SU-DHL-6 (cell line): ENCODE data around the gene TSGA10.

ENCODE experiments used
- H2AFZ ChIP-seq: fragments of 200-600 bp; sonication (generic); 2 replicates; pipeline ENCODE4 v1.6.1; 2014; ENCODE audit warnings: low read depth, mild to moderate bottlenecking, moderate library complexity, mixed read lengths, antibody characterized with exemption, low read length; ENCODE audit not compliant: severe bottlenecking
- H3F3A ChIP-seq: fragments of 200-600 bp; shearing (Covaris generic); 2 replicates; pipeline ENCODE4 v1.6.0; 2016; ENCODE audit warnings: antibody characterized with exemption, mild to moderate bottlenecking; ENCODE audit not compliant: insufficient read depth
- H3K27ac ChIP-seq: fragments of 200-600 bp; sonication (generic); 2 replicates; pipeline ENCODE4 v1.5.1; 2016; ENCODE audit warnings: low read depth, mild to moderate bottlenecking, low read length, moderate library complexity, mixed read lengths
- H3K27me3 ChIP-seq: fragments of 200-600 bp; sonication (generic), shearing (Covaris generic); 2 replicates; pipeline ENCODE4 v1.6.0; 2014; ENCODE audit warnings: mild to moderate bottlenecking, low read length
- H3K36me3 ChIP-seq: fragments of 200-600 bp; sonication (generic); 2 replicates; pipeline ENCODE4 v1.6.1; 2014; ENCODE audit warnings: mild to moderate bottlenecking, low read length, mixed read lengths
- H3K4me2 ChIP-seq: fragments of 300-600, 200-600 bp; shearing (Covaris generic), sonication (generic); 2 replicates; pipeline ENCODE4 v1.6.0; 2014; ENCODE audit warnings: low read length, low read depth, mild to moderate bottlenecking; ENCODE audit not compliant: poor library complexity, severe bottlenecking
- H3K4me3 ChIP-seq: fragments of 200-600 bp; sonication (generic); 2 replicates; pipeline ENCODE4 v1.5.1; 2014; ENCODE audit warnings: antibody characterized with exemption, low read length, mild to moderate bottlenecking, mixed read lengths; ENCODE audit not compliant: insufficient read depth, poor library complexity, severe bottlenecking
- H3K79me2 ChIP-seq: fragments of 200-600 bp; sonication (generic); 2 replicates; pipeline ENCODE4 v1.6.1; 2014; ENCODE audit warnings: mild to moderate bottlenecking, low read length, moderate library complexity; ENCODE audit not compliant: insufficient read depth
- H3K9ac ChIP-seq: fragments of 200-600 bp; sonication (generic); 2 replicates; pipeline ENCODE4 v1.7.0; 2014; ENCODE audit warnings: mild to moderate bottlenecking, low read length
- H3K9me2 ChIP-seq: fragments of 200-600 bp; sonication (generic); replicated peaks from 2 replicates; pipeline ENCODE4 v1.6.1; 2014; ENCODE audit warnings: low read length; ENCODE audit not compliant: insufficient read depth
- H3K9me3 ChIP-seq: fragments of 200-600 bp; sonication (generic); 2 replicates; pipeline ENCODE4 v1.6.1; 2014; ENCODE audit warnings: low read length, mixed read lengths; ENCODE audit not compliant: insufficient read depth
- H4K20me1 ChIP-seq: fragments of 200-600 bp; sonication (generic); 2 replicates; pipeline ENCODE4 v1.6.1; 2014; ENCODE audit warnings: low read depth, mild to moderate bottlenecking, antibody characterized with exemption, low read length, moderate library complexity, mixed read lengths
- EZH2phosphoT487 ChIP-seq: fragments of 200-600 bp; sonication (generic), shearing (Covaris generic); conservative IDR thresholded peaks from 2 replicates; pipeline ENCODE4 v1.6.1; 2018; ENCODE audit warnings: mild to moderate bottlenecking, antibody characterized with exemption, low read length, moderate library complexity, mixed read lengths
- TF ChIP-seq, protein P1 (sequence below): fragments of 200-600 bp; sonication (generic); IDR thresholded peaks from one replicate; pipeline ENCODE4 v1.5.1; 2017; ENCODE audit warnings: antibody characterized with exemption, mild to moderate bottlenecking, low read length, moderate library complexity; ENCODE audit not compliant: insufficient read depth, poor library complexity, severe bottlenecking

Gene TSGA10

DNA sequence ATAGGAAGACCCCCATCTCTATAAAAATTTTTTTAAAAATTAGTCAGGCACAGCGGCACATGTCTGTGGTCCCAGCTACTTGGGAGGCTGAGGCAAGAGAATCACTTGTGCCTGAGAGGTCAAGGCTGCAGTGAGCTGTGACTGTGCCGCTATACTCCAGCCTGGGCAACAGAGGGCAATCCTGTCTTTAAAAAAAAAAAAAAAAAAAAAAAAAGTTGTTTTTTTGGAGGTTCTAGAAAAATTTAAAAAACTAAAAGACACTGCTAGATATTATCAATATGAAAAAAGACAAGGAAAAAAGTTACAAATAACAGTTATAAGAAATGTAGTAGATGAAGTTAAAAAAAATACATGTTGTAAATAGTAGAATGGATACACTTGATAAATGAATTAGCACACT is 69.3 kb downstream of the TSGA10 start:
- H3K27me3 ChIP-seq: no peaks in the 10 kb centered on the region
- TF ChIP-seq, protein P1, sequence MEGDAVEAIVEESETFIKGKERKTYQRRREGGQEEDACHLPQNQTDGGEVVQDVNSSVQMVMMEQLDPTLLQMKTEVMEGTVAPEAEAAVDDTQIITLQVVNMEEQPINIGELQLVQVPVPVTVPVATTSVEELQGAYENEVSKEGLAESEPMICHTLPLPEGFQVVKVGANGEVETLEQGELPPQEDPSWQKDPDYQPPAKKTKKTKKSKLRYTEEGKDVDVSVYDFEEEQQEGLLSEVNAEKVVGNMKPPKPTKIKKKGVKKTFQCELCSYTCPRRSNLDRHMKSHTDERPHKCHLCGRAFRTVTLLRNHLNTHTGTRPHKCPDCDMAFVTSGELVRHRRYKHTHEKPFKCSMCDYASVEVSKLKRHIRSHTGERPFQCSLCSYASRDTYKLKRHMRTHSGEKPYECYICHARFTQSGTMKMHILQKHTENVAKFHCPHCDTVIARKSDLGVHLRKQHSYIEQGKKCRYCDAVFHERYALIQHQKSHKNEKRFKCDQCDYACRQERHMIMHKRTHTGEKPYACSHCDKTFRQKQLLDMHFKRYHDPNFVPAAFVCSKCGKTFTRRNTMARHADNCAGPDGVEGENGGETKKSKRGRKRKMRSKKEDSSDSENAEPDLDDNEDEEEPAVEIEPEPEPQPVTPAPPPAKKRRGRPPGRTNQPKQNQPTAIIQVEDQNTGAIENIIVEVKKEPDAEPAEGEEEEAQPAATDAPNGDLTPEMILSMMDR: no peak
- TF ChIP-seq EZH2phosphoT487: no peak

DNA sequence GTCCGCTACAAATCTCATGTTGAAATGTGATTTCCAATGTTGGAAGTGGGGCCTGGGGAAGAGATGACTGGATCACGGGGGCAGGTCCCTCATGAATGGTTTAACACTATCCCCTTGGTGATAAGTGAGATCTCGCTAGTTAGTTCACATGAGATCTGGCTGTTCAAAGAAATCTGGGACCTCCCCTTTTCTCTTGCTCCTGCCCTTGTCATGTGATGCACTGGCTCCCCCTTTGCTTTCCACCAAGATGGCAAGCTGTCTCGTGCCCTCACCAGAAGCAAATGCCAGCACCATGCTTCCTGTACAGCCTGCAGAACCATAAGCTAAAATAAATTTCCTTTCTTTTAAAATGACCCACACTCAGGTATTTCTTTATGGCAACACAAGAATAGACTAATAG is 70.5 kb downstream of the TSGA10 start:
- no peak overlapping the region for H3K9ac ChIP-seq
- no peak overlapping the region for H3K4me3 ChIP-seq
- no peaks in the 10 kb centered on the region for H3K79me2 ChIP-seq
- H3K36me3 ChIP-seq: no peaks in the 10 kb centered on the region
- H3F3A ChIP-seq: no peaks in the 10 kb centered on the region
- TF ChIP-seq, protein P1: no peak
- no peak for TF ChIP-seq EZH2phosphoT487
- no peak overlapping the region for H3K27ac ChIP-seq
- no peaks in the 10 kb centered on the region for H4K20me1 ChIP-seq
- no peaks in the 10 kb centered on the region for H3K9me3 ChIP-seq
- no peak overlapping the region for H3K4me2 ChIP-seq
- H3K9me2 ChIP-seq: no peaks in the 10 kb centered on the region
- H2AFZ ChIP-seq: no peak overlapping the region
- H3K27me3 ChIP-seq: no peaks in the 10 kb centered on the region

More for the DNA sequence above, 69.3 kb downstream of the TSGA10 start:
- H3K27ac ChIP-seq: no peak overlapping the region
- H3K9me2 ChIP-seq: no peaks in the 10 kb centered on the region
- no peak overlapping the region for H2AFZ ChIP-seq
- H3K9ac ChIP-seq: no peak overlapping the region
- H4K20me1 ChIP-seq: no peaks in the 10 kb centered on the region
- no peaks in the 10 kb centered on the region for H3F3A ChIP-seq
- H3K36me3 ChIP-seq: no peaks in the 10 kb centered on the region
- H3K9me3 ChIP-seq: no peaks in the 10 kb centered on the region
- no peaks in the 10 kb centered on the region for H3K79me2 ChIP-seq
- no peak overlapping the region for H3K4me3 ChIP-seq
- no peak overlapping the region for H3K4me2 ChIP-seq

DNA sequence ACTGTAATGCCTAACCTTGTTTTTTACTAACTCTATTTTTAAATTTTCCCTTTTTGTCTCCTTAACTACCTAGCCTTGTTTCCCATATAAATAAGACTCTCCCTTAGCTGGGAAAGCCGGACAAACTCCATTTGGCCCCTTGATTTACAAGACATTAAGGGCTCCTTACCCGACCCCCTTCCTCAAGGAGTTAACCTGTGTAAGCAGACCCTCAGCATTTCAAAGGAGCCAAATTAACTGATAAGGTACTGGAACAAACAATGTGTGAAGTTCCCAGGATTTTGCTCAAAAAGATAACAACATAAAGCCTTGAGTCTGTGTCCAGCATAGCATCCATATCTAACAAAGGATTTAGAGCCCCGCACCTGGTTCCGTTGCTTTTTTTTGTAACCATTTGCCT is 72.9 kb downstream of the TSGA10 start:
- Histone ChIP-seq H3K4me3 (no peak overlapping the region), H3K36me3 (no peaks in the 10 kb centered on the region), H3F3A (no peaks in the 10 kb centered on the region), H2AFZ (no peak overlapping the region), H3K27ac (no peak overlapping the region), H3K9ac (no peak overlapping the region), H3K9me3 (no peaks in the 10 kb centered on the region), H3K9me2 (no peaks in the 10 kb centered on the region), H3K27me3 (no peaks in the 10 kb centered on the region), H4K20me1 (no peaks in the 10 kb centered on the region), H3K79me2 (no peaks in the 10 kb centered on the region), H3K4me2 (no peak overlapping the region)
- TF ChIP-seq, protein P1: no peak
- no peak for TF ChIP-seq EZH2phosphoT487
